ENCODE data around the gene DNA2.

DNA sequence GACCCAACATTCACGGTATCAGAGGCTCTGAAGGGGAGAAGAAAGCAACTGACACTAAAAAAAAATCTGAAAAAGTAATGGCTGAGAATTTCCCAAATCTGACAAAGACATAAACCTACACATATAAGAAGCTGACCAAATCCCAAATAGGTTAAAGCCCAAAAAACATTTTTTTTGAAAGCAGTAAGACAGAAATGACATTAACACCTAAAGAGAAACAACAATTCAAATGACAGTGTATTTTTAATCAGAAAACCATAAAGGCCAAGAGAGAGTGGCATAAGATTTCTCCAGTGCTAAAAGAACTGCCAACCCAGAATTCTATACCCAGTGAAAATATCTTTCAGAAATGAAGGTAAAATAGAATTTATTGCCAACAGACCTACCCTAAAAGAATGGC, 100.2 kb downstream of the DNA2 start:
- TF ChIP-seq, protein P1, sequence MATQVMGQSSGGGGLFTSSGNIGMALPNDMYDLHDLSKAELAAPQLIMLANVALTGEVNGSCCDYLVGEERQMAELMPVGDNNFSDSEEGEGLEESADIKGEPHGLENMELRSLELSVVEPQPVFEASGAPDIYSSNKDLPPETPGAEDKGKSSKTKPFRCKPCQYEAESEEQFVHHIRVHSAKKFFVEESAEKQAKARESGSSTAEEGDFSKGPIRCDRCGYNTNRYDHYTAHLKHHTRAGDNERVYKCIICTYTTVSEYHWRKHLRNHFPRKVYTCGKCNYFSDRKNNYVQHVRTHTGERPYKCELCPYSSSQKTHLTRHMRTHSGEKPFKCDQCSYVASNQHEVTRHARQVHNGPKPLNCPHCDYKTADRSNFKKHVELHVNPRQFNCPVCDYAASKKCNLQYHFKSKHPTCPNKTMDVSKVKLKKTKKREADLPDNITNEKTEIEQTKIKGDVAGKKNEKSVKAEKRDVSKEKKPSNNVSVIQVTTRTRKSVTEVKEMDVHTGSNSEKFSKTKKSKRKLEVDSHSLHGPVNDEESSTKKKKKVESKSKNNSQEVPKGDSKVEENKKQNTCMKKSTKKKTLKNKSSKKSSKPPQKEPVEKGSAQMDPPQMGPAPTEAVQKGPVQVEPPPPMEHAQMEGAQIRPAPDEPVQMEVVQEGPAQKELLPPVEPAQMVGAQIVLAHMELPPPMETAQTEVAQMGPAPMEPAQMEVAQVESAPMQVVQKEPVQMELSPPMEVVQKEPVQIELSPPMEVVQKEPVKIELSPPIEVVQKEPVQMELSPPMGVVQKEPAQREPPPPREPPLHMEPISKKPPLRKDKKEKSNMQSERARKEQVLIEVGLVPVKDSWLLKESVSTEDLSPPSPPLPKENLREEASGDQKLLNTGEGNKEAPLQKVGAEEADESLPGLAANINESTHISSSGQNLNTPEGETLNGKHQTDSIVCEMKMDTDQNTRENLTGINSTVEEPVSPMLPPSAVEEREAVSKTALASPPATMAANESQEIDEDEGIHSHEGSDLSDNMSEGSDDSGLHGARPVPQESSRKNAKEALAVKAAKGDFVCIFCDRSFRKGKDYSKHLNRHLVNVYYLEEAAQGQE (IDR thresholded peaks at IDR 0.05; ENCODE audit: insufficient read depth in 1 of 2, low read depth in 2 of 2, low read length in 1 of 2): no peak
- TF ChIP-seq POLR2AphosphoS5 (IDR thresholded peaks at IDR 0.05; ENCODE audit: low read depth, low read length): no peak
- TF ChIP-seq, protein P2, sequence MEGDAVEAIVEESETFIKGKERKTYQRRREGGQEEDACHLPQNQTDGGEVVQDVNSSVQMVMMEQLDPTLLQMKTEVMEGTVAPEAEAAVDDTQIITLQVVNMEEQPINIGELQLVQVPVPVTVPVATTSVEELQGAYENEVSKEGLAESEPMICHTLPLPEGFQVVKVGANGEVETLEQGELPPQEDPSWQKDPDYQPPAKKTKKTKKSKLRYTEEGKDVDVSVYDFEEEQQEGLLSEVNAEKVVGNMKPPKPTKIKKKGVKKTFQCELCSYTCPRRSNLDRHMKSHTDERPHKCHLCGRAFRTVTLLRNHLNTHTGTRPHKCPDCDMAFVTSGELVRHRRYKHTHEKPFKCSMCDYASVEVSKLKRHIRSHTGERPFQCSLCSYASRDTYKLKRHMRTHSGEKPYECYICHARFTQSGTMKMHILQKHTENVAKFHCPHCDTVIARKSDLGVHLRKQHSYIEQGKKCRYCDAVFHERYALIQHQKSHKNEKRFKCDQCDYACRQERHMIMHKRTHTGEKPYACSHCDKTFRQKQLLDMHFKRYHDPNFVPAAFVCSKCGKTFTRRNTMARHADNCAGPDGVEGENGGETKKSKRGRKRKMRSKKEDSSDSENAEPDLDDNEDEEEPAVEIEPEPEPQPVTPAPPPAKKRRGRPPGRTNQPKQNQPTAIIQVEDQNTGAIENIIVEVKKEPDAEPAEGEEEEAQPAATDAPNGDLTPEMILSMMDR (IDR thresholded peaks at IDR 0.05): no peak
- no peak for TF ChIP-seq TCF7L2 (IDR thresholded peaks at IDR 0.05; ENCODE audit: low read depth, low read length)
